Epithelial cell of esophagus (primary cell): Measurements from ENCODE around the gene AMD1.
A peak's percentile ranks its signal among the peaks of the same experiment; 100 is the strongest.

Source experiments
- DNase-seq: peaks from one replicate; pipeline ENCODE4 v3.0.0; 2010; ENCODE audit warnings: low read depth
- H3K4me3 ChIP-seq: 2 replicates; pipeline ENCODE4 v1.5.1; 2011; ENCODE audit warnings: mild to moderate bottlenecking, low read length, control low read depth
- CTCF ChIP-seq: IDR thresholded peaks from 2 replicates; pipeline ENCODE4 v1.5.1; 2011; ENCODE audit warnings: low read depth, mild to moderate bottlenecking, low read length, control low read depth, inconsistent platforms; ENCODE audit not compliant: insufficient read depth; ENCODE audit errors: missing control alignments

The AMD1 gene

GRCh38 chr6:110849781-110850180 lies 24.8 kb upstream of the AMD1 start:
- no peak for DNase-seq
- H3K4me3 ChIP-seq: no peak overlapping the region
- TF ChIP-seq CTCF: no peak

- DNase-seq: no peak
- TF ChIP-seq CTCF: no peak
Measured at GRCh38 chr6:110852773-110853172, 21.8 kb upstream of the AMD1 start.

GRCh38 chr6:110853754-110854477 lies 20.7 kb upstream of the AMD1 start:
- H3K4me3 ChIP-seq: no peak overlapping the region
- TF ChIP-seq CTCF: no peak
- peak; percentile 93 for DNase-seq

More at GRCh38 chr6:110852773-110853172, 21.8 kb upstream of the AMD1 start:
- H3K4me3 ChIP-seq: no peak overlapping the region

GRCh38 chr6:110856296-110856695 lies 18.3 kb upstream of the AMD1 start:
- no peak for TF ChIP-seq CTCF
- DNase-seq: no peak
- H3K4me3 ChIP-seq: no peak overlapping the region

GRCh38 chr6:110858016-110858415 lies 16.6 kb upstream of the AMD1 start:
- no peak for DNase-seq
- H3K4me3 ChIP-seq: no peak overlapping the region
- no peak for TF ChIP-seq CTCF

- no peak for DNase-seq
- TF ChIP-seq CTCF: no peak
- no peak overlapping the region for H3K4me3 ChIP-seq
Measured at GRCh38 chr6:110858562-110859214, 15.9 kb upstream of the AMD1 start.

- H3K4me3 ChIP-seq: no peak overlapping the region
- DNase-seq: no peak
- no peak for TF ChIP-seq CTCF
Measured at GRCh38 chr6:110859335-110859792, 15.2 kb upstream of the AMD1 start.
